ENCODE results near the gene ARID5A. TPM values are rescaled to one million over a fixed set of nuclear protein-coding genes. Genes with fewer than 3 reads are reported as not detected.

Gene ARID5A
- total RNA-seq, 1 donor from 2014 or later = 7.1 TPM

DNA sequence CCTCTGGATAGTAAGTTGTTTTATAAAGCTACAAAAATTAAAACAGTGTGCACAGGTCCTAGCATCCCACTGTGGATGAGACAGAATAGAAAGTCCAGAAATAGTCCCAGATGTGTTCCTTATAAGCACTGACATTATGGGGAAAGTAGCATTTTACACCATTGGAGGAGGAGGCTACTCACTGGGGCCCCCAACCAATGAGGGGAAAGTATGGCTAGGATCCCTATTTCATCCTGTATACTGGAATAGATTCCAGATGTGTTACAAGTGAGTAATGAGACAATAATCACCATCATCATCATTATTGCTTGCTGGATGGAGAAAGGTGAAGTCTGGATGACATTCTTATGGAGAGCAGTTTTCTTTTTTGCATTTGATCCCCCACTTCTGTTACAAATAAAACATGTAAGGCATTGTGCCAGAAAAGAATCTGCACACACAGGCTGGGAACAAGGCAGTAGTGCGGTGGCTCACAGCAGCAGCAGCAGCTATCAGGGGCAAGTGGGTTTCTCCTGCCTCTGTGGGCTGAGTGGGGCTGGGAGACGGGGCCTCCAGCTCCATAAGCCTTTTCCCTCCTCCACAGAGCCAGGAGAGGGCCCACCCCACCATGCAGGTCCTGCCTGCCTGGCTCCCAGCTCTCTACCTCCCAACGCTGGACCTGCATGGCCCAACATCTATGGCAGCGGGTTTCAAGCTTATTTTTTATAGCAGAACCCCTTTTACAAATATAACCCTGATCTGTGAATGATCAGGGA, 5.0 kb downstream of the ARID5A start:
- TF ChIP-seq, protein P1, sequence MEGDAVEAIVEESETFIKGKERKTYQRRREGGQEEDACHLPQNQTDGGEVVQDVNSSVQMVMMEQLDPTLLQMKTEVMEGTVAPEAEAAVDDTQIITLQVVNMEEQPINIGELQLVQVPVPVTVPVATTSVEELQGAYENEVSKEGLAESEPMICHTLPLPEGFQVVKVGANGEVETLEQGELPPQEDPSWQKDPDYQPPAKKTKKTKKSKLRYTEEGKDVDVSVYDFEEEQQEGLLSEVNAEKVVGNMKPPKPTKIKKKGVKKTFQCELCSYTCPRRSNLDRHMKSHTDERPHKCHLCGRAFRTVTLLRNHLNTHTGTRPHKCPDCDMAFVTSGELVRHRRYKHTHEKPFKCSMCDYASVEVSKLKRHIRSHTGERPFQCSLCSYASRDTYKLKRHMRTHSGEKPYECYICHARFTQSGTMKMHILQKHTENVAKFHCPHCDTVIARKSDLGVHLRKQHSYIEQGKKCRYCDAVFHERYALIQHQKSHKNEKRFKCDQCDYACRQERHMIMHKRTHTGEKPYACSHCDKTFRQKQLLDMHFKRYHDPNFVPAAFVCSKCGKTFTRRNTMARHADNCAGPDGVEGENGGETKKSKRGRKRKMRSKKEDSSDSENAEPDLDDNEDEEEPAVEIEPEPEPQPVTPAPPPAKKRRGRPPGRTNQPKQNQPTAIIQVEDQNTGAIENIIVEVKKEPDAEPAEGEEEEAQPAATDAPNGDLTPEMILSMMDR (IDR thresholded peaks at IDR 0.05; ENCODE audit: unreplicated experiment) = no peak
- Mint-ChIP-seq H3K27ac (no peak overlapping the region), H3K27me3 (peaks cover 22% of the 10 kb centered on the region), H3K4me1 (ENCODE audit: low read depth) (peaks cover 6% of the 10 kb centered on the region), H3K4me3 (ENCODE audit: low read depth) (no peak overlapping the region), H3K9me3 (ENCODE audit: low read depth) (no peaks in the 10 kb centered on the region), H3K36me3 (ENCODE audit: insufficient read depth) (peaks cover 7% of the 10 kb centered on the region)
- DNase-seq (ENCODE audit: low spot score, unreplicated experiment) = no peak

GRCh38 chr2:96542357-96542977, 5.9 kb downstream of the ARID5A start:
- no peak for DNase-seq (ENCODE audit: low spot score, unreplicated experiment)
- peaks cover 8% of the 10 kb centered on the region for H3K36me3 Mint-ChIP-seq (ENCODE audit: insufficient read depth)
- TF ChIP-seq, protein P1 (IDR thresholded peaks at IDR 0.05; ENCODE audit: unreplicated experiment) = no peak
- H3K27ac Mint-ChIP-seq = no peak overlapping the region
- H3K27me3 Mint-ChIP-seq = peaks cover 22% of the 10 kb centered on the region
- H3K4me3 Mint-ChIP-seq (ENCODE audit: low read depth) = no peak overlapping the region
- H3K9me3 Mint-ChIP-seq (ENCODE audit: low read depth) = no peaks in the 10 kb centered on the region
- H3K4me1 Mint-ChIP-seq (ENCODE audit: low read depth) = peaks cover 6% of the 10 kb centered on the region

- Mint-ChIP-seq H3K27me3 (no peaks in the 10 kb centered on the region), H3K36me3 (ENCODE audit: insufficient read depth) (peaks cover 9% of the 10 kb centered on the region), H3K27ac (no peak overlapping the region), H3K9me3 (ENCODE audit: low read depth) (no peaks in the 10 kb centered on the region), H3K4me3 (ENCODE audit: low read depth) (no peak overlapping the region), H3K4me1 (ENCODE audit: low read depth) (no peaks in the 10 kb centered on the region)
- TF ChIP-seq, protein P1 (IDR thresholded peaks at IDR 0.05; ENCODE audit: unreplicated experiment) = no peak
- no peak for DNase-seq (ENCODE audit: low spot score, unreplicated experiment)
Measured at GRCh38 chr2:96546321-96546720, 9.8 kb downstream of the ARID5A start.

DNA sequence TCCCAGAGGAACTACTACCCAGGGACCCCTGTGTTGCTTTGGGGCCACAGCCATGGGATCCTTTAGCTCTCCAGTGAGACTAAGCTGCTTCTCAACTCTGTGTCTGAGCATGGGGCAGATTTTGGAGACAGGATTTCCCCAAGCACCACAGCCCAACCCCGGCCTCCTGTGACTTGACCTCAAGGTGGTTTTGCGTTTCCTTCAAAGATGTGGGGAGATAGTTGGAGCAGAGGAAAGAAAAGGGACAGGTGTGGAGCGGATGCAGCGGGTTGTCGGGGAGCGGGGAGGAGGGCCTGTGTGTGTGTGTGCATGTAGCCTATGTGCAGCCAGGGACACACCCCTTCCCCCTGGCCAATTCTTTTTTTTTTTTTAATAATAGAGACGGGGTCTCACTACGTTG, 10.2 kb downstream of the ARID5A start:
- Mint-ChIP-seq H3K27ac (no peak overlapping the region), H3K4me1 (ENCODE audit: low read depth) (no peaks in the 10 kb centered on the region), H3K4me3 (ENCODE audit: low read depth) (no peak overlapping the region), H3K36me3 (ENCODE audit: insufficient read depth) (peaks cover 9% of the 10 kb centered on the region), H3K9me3 (ENCODE audit: low read depth) (no peaks in the 10 kb centered on the region), H3K27me3 (no peaks in the 10 kb centered on the region)
- no peak for DNase-seq (ENCODE audit: low spot score, unreplicated experiment)
- TF ChIP-seq, protein P1 (IDR thresholded peaks at IDR 0.05; ENCODE audit: unreplicated experiment) = no peak

- Mint-ChIP-seq H3K4me3 (ENCODE audit: low read depth) (no peak overlapping the region), H3K27me3 (no peaks in the 10 kb centered on the region), H3K9me3 (ENCODE audit: low read depth) (no peaks in the 10 kb centered on the region), H3K36me3 (ENCODE audit: insufficient read depth) (peaks cover 9% of the 10 kb centered on the region), H3K4me1 (ENCODE audit: low read depth) (no peaks in the 10 kb centered on the region), H3K27ac (peak overlapping the region; percentile 67)
- no peak for DNase-seq (ENCODE audit: low spot score, unreplicated experiment)
- TF ChIP-seq, protein P1 (IDR thresholded peaks at IDR 0.05; ENCODE audit: unreplicated experiment) = no peak
Measured at GRCh38 chr2:96547203-96547641, 10.7 kb downstream of the ARID5A start.

All from progenitor cell of endocrine pancreas (in vitro differentiated cells).